C1 segment of cervical spinal cord (tissue), 14 donors: ENCODE data around the gene TGFB1I1.
"Not testable (repeated sequence)": the region's sequence is repeated elsewhere in the genome, so short reads cannot be mapped to it uniquely, and the experiment has no call there.

Experiments used
- DNase-seq, 14 donors: peaks; one replicate each; lab custom pipeline; 2025; lab: John Stamatoyannopoulos, UW

Gene TGFB1I1

DNA sequence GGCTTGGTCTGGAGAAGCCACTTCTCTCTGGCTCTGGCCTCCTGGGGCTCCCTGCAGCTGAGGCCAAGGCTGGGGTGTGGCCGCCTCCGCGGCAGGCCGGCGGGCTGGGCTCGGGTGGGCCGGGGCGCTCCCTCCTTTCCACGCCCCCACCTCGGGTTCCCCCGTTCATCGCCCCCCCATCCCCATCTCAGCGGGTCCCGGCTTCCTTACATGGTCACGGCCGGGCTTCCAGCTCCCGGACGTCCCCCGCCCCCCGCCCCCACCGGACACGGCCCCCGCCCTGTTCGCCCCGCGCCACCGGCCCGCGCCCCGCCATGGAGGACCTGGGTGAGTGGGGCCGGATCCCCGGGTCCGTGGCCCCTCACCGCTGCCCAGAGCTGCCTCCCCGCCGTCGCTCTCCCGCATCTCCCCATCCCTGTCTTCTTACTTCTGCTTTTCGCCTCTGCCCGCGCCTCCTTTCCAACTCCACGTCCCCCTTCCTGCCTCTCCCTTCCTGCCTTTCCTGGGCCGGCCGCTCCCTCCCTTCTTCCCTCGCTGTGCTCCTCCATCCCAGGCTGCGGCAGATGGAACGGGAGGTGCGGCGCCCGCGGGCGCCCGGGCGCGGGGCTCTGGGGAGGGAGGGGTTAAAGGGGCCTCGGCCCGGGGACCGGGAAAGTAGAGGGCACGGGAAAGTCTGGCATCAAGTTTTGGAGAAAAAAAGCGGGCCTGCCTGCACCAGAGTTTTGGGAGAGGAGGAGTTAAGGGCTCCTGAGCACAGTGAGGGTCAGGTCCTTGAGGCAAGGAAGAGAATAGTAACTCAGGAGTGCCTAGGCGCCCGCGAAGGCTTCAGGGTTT, at the start of gene TGFB1I1:
TGFB1I1 (plus strand) TSS at position 278 of the 834 bp plus-strand sequence; CDS start at position 315, 37 bp downstream.
- peak in 2 of 14 donors; percentile 25 to 27 for DNase-seq

DNA sequence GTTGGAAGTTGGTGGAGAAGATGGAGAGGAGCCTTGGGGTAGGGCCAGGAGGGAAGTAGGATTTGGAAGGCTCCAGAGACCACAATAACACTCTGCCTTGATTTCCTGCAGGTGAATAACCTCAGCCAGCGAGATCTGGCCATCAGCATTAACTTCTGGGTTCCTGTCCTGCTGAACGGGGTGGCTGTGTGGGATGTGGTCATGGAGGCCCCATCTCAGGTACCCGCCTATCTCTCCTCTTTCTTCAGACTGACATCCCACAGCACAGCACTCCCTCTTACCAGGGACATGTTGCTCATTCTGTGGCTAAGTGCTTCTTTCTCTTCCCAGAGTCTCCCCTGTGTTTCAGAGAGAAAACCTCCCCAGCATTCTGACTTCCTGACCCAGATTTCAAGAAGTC, 48.7 kb upstream of the TGFB1I1 start:
- DNase-seq = no peak

DNA sequence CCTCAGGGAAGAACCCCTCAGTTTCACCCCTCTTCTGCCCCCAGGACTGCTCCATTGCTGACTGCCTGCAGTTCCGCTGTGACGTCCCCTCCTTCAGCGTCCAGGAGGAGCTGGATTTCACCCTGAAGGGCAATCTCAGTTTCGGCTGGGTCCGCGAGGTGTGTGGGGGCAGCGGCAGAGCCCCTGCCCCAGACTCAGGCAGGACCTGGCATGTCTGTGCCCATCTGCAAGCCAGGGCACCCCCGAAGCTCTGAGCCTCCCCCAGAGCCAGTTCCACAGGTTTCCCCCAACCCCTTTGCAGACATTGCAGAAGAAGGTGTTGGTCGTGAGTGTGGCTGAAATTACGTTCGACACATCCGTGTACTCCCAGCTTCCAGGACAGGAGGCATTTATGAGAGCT, 48.2 kb upstream of the TGFB1I1 start:
- DNase-seq = no peak

DNA sequence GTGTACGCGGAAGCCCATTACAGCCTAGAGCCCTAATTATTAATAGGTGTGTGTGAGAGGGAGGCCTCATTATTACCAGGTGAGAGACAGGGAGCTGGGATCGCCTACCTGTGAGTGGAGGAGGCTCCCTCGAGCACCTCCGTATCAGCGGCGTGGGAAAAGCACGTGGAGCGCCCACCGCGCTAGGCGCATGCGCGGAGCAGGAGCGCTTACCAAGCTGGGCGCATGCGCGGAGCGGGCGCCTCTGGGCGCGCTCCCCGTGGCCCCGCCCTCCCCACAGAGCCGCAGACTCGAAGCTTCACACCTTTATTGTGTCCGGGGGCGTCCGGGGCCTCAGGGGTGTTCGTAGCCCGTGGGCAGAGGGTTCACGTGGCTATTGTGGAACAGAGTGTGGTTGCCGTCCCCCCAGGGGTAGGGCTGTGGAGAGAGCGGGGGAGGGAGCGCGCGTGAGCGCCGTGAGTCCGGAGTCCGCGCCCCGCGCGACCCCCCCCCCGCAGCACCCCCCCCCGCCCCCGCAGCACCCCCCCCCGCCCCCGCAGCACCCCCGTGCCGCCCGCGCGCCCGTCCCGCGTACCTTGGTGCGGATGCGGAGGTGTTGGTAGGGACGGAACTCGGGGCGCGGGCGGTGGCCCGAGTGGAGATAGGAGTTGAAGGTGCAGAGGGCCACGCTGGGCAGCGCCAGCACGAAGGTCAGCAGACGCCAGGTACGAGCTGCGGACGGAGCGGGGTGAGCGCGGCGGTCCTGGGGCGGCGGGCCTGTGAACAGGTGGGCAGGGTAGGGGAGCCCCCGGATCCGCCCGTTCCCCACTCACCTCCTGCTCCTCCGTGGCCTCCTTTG, 44.3 kb upstream of the TGFB1I1 start:
- DNase-seq = peak in 12 of 14 donors; percentile 8 to 71 (median 32)

DNA sequence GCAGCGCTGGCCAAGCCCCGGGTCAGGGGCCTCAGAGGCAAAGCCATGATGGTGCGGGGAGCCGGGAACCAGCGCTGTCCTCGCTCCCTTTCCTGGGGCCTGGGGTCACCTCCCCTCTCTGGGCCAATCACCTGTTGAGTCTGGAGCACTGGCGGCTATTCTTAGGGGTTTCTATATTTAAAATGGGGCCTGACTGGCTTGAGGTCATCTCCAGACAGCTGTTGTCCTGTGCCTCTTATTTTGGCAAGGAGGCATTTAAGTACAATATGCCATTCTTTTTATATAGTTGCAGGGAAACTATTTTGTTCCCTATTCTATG, 43.7 kb upstream of the TGFB1I1 start, which contains the start of gene COX6A2:
COX6A2 (minus strand) TSS at position 82 of the 319 bp plus-strand sequence; CDS start at position 47, 35 bp downstream.
- peak in 1 of 14 donors; percentile 46 for DNase-seq

DNA sequence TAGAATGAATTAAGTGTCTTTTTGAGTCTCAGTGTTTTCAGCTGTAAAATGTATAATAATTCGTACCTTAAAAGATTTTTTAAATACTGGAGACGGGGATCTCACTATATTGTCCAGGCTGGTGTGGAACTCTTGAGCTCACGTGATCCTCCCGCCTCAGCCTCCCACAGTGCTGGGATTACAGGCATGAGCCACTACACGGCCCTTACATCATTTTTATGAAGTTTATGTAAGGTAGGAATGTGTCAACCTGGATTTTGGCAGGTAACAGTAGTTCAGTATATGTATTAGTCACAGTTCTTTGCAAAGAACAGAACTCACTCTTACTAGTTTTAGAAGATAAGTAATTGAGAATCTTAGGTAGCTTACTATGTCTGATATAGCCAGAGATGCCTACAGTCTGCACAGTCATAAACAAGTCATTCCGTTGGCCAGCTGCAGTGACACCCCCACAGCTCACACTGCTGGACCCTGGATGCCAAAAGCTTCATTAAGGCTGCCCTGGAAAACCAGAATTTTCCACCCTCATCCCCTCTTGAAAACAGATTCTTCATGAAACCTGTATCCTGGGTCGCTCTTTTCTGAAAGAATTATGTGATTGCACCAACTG, 43.2 kb upstream of the TGFB1I1 start:
- DNase-seq = peak in 1 of 14 donors; percentile 46

DNA sequence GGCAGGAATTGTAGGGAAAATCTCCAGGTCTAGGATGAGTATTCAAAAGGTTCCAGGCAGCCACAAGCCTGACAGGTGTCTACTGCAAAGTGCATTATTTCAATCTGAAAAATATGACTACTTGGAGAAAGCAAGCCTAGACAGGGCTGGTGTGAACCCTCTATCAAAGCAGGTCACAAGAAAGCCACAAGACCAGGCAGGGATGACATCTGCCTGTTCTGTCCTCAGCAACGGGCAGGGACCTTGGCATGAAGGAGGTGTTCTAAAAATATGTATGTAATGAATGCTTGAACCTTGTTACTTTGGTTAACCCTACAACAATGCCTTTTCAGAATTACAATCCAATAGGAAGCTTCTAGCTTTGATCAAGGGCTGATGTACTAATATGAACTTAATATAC, 42.6 kb upstream of the TGFB1I1 start:
- peak in 1 of 14 donors; percentile 52 for DNase-seq

DNA sequence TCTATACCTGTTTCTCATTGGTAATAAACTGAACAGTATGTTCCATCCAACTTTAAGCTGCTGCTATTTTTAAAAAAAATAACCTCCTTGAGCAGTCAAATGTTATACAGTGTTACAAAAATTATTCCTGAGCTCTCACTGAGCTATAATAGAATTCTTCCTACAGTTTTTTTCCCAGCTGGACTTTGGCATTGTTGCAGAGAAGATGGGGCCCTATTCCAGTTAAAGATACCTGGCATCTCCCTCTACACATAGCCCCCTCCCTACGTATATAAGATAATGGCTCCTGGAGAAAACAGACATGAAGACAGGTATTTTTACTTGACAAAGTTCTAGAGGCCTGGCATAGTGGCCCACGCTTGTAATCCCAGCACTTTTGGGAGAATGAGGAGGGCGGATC, 42.2 kb upstream of the TGFB1I1 start:
- DNase-seq = no peak

DNA sequence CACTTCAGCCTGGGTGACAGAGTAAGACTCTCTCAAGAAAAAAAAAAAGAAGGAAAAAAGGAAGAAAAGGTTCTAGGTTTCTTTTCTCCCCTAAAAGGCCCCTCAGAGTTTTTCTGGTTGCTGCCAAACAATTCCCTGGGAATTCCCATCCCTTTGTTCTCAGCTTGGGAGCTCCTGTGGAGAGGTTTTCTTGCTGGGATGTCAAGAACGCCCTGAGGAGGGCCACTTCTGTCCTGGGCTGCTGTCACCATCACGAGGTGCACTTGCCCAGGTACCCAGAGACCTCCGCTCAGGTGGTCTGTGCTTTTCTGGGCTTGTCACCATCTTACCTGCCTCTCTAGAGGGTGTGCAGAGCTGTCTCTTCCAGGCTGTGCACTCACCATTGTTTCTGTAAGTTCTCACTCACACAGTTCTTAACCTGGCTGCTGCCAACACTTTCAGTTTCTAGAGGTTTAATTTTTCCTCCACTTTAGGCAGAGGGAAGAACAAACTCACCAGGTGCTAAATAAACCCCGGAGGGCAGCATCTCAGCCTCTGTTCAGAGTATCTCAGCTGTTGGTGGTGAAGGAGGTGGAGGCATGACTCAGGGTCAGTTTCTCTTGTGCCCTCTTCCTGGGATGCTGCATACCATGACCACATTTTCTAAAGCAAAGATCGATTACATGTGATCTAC, 41.4 kb upstream of the TGFB1I1 start:
- DNase-seq = no peak

DNA sequence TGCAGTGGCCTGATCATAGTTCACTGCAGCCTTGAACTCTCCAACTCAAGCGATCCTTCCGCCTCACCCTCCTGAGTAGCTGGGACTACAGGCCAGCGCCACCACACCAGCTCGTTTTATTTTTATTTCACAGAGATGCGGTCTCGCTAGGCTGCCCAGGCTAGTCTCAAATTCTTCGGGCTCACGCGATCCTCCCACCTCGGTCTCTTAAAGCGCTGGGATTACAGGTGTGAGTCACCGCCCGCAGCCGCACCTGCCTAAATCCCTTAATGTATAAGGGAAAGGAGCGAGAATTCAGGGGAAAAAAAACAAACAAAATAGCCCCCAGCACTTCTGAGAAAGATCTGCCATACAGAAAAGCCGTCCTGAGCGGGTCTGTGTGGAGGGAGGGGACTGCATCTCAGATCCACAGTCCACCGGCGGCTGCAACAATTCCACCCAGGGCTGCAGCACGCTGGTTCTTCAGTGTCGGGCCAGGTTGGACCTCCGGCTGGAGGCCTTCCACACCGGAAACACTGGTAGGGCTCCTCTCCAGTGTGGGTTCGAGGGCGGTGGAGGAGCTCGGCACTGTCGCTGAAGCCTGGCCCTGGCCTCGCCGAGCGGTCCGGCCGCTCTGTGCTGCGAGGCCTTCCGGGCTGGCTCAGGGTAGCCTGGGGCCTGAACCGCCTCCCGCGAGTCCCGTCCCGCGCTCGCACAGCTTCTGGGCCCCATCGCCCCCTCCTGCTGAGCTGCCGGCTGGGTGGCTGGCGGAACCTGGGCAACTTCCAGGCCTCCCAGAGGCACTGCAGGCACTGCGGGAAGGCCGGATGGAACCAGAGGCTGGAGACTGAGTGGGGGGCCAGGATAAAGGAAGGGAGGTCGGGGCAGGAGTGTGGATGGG, 36.4 kb upstream of the TGFB1I1 start:
- DNase-seq = no peak

DNA sequence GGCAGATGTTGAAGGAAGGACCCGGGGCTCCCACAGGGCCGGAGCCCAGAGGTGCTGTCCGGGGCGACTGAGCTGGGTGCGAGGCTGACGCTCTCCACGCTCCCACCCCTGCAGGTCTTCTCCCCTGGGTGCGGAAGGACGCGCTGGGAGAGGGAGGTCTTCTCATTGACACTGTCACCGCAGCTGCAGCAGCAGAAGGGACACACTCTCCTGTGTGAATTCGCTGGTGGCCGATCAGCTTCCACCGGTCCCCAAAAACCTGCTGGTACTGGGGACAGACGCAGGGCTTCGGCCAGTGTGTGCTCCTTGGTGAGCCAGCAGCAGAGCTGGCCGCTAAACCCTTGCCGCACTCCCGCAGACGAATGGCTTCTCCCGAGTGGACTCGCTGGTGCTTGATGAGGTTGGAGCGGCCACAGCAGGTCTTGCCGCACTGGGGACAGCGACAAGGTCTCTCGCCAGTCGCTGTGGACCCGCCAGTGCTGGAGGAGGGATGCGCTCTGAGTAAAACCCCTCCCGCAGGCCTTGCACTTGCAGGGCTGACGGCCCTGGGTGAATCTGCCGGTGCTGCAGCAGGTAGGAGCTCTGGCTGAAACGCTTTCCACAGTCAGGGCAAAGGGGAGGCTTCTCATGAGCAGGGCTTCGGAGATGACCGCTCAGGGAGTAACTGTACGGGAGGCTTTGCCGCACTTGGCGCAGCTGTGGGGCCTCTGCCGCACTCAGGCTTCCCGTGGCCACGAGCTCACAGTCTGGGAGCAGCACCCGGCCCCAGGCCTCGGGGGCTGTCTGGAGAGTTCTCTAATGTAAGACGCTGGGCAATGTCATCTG, 35.5 kb upstream of the TGFB1I1 start:
- DNase-seq = no peak

DNA sequence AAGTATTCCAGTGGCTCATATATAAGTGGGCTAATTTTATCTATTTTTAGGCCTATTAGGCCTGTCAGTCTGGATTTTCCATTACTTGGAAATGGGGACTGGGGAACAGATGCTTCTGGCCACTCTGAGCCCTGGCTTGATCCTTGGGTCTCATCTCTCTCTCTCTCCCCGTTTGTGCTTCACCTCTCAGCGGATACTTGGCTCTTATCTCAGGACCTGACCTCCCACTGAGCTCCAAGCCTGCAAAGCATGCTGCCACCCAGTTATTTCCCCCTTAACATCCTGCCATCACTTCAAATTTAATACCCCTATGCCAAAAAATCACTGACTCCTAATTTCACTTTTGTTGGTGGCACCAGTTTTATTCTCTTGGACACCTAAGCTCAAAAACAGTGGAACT, 33.5 kb upstream of the TGFB1I1 start:
- DNase-seq = peak in 1 of 14 donors; percentile 67

DNA sequence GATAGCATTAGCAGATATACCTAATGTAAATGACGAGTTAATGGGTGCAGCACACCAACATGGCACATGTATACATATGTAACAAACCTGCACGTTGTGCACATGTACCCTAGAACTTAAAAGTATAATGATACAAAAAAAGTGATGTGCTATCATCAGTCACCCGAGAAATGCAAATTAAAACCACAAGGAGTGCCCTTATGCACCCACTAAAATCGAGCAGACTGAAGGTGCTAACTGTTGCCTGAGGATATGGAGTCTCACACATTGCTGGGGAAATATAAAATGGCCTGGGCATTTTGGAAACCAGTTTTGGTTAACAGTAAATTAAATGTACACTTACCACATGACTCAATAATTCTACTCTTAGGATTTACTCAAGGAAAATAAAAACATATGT, 32.9 kb upstream of the TGFB1I1 start:
- not testable (repeated sequence) for DNase-seq

DNA sequence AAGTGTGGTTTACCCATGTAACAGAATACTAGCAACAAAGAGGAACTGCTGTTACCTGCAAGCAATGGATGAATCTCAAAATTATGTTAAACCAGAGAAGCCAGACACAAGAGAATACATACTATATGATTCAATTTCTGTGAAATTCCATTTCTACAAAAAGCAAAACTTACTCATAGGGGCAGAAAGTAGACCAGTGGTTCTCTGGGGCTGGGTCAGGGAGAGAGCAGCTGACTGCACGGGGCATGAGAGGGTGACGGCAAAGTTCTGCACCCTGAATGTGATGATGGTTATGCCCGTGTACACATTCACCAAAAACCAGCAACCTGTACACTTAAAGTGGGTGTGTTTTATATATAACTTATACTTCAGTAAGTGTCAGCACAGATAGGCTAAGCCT, 32.4 kb upstream of the TGFB1I1 start:
- no peak for DNase-seq

DNA sequence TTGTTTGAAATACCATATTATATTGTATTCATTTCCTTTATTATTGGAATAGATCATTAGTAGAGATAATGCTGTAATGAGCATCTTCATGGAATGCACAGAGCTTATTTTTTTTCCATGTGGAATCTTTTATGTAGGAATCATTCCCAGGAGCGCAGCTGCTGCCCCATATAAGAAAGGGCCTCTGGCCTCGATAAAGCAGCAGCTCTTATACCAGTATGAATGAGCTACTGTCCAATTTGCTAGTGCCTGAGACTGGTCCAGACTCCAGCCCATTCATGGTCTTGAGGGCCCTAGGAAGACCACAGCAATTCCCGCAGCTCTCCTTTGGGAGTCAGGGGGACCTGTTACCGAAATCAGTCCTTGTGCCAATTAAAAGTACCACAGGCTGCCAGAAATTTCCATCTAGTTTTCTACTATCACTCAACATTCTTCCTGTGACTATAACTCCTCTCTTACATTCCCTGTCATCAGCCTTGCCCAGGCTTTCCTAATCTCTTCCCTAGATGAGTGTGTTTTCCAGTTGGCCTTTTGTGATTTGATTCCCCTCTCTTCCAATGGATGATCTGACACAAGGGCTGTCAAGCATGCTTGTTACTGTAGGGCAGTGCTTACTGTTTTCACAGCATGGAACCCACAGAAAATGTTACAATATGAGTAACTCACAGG, 31.3 kb upstream of the TGFB1I1 start:
- DNase-seq = peak in 1 of 14 donors; percentile 17

DNA sequence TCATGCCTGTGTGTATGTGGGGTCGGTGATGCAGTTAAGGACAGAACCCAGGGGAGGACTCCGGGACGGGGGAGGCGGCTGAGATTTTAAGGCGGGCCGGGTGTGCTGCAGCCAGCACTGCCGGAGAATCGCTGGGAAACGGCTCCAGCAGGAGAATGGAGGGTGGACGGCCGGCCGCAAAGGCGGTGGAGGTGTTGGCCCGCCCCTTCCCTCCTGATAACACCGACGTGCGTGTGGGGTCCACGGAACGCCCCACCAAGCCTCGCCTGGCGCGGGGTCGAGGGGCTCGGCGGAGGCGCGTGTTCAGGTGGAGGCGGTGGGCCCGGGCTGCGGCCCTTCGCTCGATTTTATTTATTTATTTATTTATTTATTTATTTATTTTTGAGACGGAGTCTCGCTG, 30.0 kb upstream of the TGFB1I1 start:
- no peak for DNase-seq

DNA sequence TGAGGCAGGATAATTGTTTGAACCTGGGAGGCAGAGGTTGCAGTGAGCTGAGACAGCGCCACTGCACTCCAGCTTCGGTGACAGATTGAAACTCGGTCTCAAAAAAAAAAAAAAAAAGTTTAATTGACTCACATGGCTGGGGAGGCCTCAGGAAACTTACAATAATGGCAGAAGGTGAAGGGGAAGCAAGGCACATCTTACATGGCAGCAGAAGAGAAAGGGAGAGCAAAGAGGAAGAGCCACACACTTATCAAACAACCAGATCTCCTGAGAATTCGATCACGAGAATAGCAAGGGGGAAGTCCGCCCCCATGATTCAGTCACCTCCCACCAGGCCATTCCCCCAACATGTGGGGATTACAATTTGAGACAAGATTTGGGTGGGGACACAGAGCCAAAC, 26.0 kb upstream of the TGFB1I1 start:
- DNase-seq = not testable (repeated sequence)

DNA sequence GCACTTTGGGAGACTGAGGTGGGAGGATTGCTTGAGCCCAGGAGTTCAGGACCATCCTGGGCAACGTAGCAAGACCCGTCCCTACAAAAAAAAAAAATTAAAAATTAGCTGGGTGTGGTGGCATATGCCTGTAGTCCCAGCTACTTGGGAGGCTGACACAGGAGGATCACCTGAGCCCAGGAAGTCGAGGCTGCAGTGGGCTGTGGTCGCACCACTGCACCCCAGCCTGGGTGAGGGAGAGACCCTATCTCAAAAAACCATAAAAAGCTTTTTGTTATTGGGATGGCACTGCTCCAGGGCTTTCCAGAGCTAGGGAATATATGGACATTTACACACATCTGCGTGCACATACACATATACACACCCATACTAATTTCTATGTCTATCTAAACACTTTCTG, 20.8 kb upstream of the TGFB1I1 start:
- DNase-seq = no peak
